ENCODE measurements around the gene TMEM214.

TMEM214 gene

DNA sequence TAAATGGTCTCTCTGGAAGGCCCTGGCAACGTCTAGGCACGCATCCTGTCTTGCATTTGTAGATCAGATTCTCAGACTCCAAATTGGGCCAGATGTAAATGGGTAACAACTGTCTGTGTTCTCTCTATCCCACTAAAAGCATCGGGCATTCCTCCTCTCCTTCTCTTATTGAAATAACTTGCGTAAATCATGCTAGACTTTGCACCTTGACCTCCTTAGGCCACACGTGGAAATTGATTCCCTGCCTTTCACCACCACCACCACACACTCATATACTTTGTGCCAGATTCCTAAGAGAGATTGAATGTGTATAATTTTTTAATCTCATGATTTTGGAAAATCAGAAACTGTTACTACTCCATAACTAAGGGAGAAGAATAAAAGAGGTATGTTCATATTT is 41.0 kb upstream of the TMEM214 start:
- TF ChIP-seq, protein P1, sequence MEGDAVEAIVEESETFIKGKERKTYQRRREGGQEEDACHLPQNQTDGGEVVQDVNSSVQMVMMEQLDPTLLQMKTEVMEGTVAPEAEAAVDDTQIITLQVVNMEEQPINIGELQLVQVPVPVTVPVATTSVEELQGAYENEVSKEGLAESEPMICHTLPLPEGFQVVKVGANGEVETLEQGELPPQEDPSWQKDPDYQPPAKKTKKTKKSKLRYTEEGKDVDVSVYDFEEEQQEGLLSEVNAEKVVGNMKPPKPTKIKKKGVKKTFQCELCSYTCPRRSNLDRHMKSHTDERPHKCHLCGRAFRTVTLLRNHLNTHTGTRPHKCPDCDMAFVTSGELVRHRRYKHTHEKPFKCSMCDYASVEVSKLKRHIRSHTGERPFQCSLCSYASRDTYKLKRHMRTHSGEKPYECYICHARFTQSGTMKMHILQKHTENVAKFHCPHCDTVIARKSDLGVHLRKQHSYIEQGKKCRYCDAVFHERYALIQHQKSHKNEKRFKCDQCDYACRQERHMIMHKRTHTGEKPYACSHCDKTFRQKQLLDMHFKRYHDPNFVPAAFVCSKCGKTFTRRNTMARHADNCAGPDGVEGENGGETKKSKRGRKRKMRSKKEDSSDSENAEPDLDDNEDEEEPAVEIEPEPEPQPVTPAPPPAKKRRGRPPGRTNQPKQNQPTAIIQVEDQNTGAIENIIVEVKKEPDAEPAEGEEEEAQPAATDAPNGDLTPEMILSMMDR (IDR thresholded peaks at IDR 0.05; ENCODE audit: low read depth, low read length, missing control alignments) = no peak
- H3K4me3 ChIP-seq (replicated peaks; ENCODE audit: low read depth, low read length) = no peak overlapping the region
- DNase-seq (ENCODE audit: extremely low read depth, low read depth) = no peak

DNA sequence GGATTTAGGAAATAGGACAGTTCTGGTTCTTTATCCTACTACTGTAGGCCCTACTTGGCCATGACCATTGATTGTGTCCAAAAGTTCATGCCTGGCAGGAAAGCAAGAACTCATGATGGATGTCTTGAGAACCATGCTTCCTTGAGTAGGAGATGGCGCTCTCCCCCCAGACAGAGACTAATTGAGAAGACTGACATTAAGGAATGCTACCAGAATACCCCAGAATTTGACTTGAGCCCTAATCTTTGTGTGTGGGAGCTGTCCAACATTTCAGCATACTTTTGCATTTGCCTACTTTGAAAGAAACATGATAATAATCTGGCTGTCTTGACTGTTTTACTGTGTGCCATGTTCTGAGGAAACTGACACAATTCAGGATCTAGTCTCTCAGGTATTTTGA is 39.0 kb upstream of the TMEM214 start:
- DNase-seq (ENCODE audit: extremely low read depth, low read depth) = no peak
- H3K4me3 ChIP-seq (replicated peaks; ENCODE audit: low read depth, low read length) = no peak overlapping the region
- TF ChIP-seq, protein P1 (IDR thresholded peaks at IDR 0.05; ENCODE audit: low read depth, low read length, missing control alignments) = no peak

DNA sequence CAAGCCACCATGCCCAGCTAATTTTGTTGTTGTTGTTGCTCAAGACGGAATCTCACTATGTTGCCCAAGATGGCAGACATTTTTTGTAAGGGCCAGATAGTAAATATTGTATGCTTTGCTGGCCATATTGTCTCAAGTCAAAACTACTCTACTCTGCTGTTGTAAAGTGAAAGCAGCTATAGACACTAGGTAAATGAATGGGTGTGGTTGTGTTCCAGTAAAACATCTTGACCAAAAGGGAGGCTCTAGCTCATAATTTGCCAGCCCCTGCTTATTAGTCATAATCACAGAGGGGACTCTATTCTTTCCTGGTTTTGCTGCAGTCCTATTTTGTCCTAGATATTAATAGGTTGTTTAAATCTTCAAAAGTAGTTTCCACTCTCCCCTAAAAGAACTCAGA is 37.8 kb upstream of the TMEM214 start:
- H3K4me3 ChIP-seq (replicated peaks; ENCODE audit: low read depth, low read length) = no peak overlapping the region
- DNase-seq (ENCODE audit: extremely low read depth, low read depth) = no peak
- TF ChIP-seq, protein P1 (IDR thresholded peaks at IDR 0.05; ENCODE audit: low read depth, low read length, missing control alignments) = no peak

DNA sequence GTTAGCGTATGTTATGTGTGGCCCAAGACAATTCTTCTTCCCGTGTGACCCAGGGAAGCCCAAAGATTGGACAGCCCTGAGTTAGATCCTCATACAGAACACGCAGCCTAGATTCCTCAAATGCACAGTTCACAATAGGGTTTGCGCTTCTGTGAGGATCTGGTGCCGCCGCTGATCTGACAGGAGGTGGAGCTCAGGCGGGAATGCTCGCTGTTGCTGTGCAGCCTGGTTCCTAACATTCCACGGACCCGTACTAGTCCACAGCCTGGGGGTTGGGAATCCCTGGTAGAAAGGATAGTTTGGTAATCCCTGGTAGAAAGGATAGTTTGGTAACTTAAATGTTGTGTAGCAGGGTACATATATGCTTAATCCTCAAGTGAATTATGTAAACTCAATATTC is 35.4 kb upstream of the TMEM214 start:
- H3K4me3 ChIP-seq (replicated peaks; ENCODE audit: low read depth, low read length) = no peak overlapping the region
- TF ChIP-seq, protein P1 (IDR thresholded peaks at IDR 0.05; ENCODE audit: low read depth, low read length, missing control alignments) = no peak
- DNase-seq (ENCODE audit: extremely low read depth, low read depth) = no peak

DNA sequence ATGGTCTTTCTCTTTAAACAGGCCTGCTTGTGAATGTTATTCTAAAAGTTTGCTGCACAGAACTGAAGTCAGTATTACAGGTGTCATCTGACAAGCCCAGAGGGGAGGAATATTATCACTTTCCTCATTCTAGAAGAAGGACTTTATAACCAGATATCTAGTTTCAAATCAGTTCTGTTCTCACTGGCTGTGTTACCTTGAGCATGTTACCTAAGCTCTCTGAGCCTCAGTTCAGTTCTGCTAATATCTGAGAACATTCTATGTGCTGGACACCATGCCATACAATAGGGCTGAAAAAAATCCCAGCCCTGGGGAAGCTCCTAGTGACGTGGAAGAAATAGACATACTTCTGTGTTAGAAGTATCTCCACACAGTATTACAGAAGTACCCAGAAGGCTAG is 34.4 kb upstream of the TMEM214 start:
- no peak for DNase-seq (ENCODE audit: extremely low read depth, low read depth)

DNA sequence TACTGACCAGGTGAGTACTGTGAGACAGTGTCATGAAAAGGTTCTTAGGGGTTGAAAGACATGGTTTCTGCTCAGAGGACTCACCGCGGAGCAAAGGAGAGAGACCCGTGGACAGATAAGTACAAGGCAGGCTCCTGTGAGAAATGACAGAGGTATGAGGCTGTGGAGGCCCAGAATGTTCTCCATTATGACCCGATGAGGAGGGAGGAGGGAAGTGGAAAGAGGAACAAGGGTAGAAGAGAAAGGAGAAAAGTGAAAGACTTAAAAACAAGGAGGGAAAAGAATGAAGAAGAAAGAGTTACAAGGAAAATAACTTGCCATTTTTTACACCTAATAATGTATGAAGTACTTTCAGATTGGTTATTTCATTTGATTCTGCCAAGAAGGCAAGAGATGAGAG is 32.5 kb upstream of the TMEM214 start:
- no peak for DNase-seq (ENCODE audit: extremely low read depth, low read depth)
- H3K4me3 ChIP-seq (replicated peaks; ENCODE audit: low read depth, low read length) = no peak overlapping the region
- TF ChIP-seq, protein P1 (IDR thresholded peaks at IDR 0.05; ENCODE audit: low read depth, low read length, missing control alignments) = no peak

More for the DNA sequence above, 34.4 kb upstream of the TMEM214 start:
- no peak overlapping the region for H3K4me3 ChIP-seq (replicated peaks; ENCODE audit: low read depth, low read length)
- TF ChIP-seq, protein P1 (IDR thresholded peaks at IDR 0.05; ENCODE audit: low read depth, low read length, missing control alignments) = no peak

DNA sequence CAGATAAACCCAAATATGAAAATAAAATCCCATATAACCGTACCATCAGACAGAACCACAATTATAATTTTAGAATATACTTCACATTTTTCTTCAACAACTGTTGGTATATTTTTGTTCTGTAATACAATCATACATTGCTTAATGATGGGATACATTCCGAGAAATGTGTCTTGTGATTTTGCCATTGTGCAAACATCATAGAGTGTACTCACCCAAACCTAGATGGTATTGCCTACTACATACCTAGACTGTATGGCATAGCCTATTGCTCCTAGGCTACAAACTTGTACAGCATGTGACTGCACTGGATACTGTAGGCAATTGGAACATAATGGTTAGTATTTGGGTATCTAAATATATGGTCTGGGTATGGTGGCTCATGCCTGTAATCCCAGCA is 31.8 kb upstream of the TMEM214 start:
- no peak for DNase-seq (ENCODE audit: extremely low read depth, low read depth)
- TF ChIP-seq, protein P1 (IDR thresholded peaks at IDR 0.05; ENCODE audit: low read depth, low read length, missing control alignments) = no peak

More for the DNA sequence above, 31.8 kb upstream of the TMEM214 start:
- H3K4me3 ChIP-seq (replicated peaks; ENCODE audit: low read depth, low read length) = no peak overlapping the region

Data from HFF-Myc (cell line).